GM18951 (cell line): ENCODE measurements around the gene FLRT1.

ENCODE experiments used
- POLR2A ChIP-seq: IDR thresholded peaks from 4 replicates; pipeline ENCODE4 v1.6.1; 2011; ENCODE audit warnings: mild to moderate bottlenecking; ENCODE audit not compliant: insufficient read length, insufficient read depth; ENCODE audit errors: extremely low read depth
- in situ Hi-C: fragments of 300-500 bp; cut with MboI; formaldehyde crosslinking; loops from one replicate; pipeline ENCODE4 v1.12.0; 2022; ENCODE audit warnings: low sequenced_read_pairs, mixed read lengths, inconsistent platforms; ENCODE audit not compliant: unreplicated experiment

The FLRT1 gene

DNA sequence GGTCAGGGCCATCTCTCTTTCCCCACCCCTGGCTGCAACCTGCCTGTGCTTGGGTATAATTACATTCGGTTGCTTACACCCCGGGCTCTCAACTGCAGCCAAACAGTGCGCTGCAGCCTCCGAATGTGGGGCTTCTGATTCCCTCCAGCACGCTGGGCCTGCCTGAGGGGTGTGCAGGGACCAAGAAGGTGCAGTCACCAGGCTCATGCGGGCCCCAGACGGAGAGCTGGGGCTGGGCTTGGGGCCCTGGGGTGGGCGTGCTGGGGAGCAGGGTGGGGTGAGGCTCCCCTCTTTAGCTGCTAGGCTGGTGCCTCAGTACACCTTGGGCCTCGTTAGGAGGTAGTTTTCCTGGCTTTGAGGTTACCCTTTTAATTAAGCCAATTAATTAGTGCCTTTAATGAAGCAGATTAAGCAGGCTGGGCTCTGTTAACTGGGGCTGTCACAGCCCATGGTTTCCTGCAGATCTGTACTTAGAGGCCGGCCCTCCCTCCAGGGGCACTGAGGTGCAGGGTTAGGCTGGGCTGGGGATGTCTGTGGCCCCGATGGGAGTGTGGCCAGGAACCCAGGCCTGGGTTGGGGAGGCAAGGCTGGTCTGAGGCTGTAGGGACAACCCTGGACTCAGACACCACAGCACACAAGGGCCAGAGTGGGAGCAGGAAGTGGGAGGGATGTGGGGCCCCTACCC, 17.3 kb downstream of the FLRT1 start:
- TF ChIP-seq POLR2A, result no peak
- in situ Hi-C loops, result no loop called here

DNA sequence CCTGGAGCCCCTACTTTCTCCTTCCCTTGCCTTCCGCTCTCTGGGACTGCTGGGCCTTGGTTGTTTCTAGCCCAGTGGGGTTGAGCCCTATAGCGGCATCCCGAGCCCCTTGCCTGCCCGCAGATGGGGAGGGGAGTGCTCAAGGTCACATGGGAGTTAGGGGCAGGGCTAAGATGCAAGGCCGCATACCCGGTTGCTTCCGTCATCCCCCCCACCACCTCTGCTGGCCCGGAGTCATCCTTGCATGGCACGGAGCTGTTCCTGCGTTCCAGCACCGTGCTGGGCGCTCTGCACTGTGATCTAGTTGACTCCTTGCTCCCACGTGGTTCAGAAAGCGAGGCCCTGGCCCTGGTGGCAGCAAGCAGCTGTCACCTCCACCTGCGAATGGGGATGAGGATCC, 18.0 kb downstream of the FLRT1 start:
- in situ Hi-C loops, result no loop called here
- TF ChIP-seq POLR2A, result no peak

DNA sequence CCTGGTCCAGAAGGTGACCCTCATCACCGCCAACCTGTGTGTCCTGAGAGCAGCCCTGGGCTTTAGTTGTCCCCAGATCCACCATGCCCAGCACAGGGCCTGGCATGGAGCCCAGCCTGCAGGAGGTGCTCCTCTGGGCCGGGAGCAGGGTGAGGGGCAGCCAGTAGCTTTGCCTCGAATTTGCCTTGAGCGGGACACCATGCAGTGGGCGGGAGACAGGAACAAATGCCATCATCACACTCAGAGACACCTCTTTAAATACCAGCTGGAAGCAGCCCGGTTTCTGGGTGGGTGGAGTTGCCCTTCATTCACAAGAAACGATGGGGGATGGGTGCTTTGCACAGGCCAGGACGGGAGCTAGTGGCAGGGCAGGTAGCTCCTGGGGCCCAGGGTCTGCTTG, 19.3 kb downstream of the FLRT1 start:
- TF ChIP-seq POLR2A, result no peak
- in situ Hi-C loops, result no loop called here

DNA sequence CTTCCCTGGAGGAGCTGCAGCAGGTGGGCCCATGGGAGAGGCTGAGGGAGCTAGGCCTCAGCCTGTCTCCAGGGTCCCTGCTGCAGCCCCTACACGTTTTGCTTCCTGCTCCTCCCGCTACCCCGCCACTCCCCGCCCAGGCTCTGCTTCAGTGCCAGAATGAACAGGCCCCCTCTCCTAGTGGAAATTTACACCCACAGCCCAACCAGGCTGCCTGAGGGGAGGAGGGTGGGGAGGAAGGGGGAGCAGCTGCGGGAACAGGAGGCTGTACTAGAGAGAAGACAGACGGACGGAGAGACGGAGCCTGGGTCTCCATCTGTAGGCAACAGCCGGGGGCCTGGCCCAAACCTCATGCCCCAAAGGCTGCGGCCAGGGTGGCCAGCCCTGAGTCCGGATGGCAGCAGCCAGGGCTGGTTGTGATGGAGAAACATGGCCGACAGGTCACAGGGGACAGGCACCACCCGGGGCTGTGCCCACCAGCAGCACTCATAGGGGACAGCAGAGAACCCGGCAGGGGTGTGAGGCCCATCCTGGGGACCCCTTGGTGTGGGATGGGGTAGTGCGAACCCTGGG, 20.6 kb downstream of the FLRT1 start:
- in situ Hi-C loops, result no loop called here
- no peak for TF ChIP-seq POLR2A

DNA sequence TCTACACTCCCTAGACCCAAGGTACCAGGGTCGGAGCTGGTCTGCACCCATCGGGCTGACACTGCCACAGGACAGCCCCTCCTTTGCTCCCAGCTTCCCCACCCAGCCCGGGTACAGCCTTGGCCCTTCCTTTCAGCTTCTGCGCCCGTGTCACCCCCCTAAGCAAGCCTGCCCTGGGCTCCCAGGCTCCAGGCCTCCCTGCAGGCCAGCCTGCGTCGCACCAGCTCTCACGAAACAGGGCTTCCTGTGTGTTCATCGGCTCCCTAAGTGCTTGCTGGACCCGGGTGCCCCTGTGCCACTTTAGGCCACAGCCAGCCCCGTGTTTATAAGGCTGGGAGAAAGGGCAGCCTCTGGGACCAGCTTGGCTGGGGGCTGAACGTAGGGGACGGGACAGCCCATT, 21.1 kb downstream of the FLRT1 start:
- in situ Hi-C loops, result no loop called here
- no peak for TF ChIP-seq POLR2A

DNA sequence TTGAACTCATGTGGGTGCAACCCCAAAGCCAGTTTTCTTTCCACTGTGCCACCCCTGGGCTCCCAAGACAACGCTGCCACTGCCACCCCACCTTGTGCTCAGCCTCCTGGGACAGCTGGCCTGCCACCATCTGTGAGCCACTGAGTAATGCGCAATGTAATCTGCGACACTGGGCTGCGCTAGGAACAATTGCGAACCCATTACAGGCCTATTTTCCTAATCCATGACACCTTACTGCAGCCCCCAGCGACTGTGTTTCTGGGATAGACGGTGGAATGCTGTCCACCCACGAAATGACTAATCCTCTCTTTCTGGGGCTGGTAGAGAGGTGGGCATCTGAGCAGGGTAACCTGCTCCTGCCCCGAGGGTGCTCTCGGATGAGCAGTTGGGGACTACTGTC, 22.2 kb downstream of the FLRT1 start:
- in situ Hi-C loops, result no loop called here
- TF ChIP-seq POLR2A, result no peak

DNA sequence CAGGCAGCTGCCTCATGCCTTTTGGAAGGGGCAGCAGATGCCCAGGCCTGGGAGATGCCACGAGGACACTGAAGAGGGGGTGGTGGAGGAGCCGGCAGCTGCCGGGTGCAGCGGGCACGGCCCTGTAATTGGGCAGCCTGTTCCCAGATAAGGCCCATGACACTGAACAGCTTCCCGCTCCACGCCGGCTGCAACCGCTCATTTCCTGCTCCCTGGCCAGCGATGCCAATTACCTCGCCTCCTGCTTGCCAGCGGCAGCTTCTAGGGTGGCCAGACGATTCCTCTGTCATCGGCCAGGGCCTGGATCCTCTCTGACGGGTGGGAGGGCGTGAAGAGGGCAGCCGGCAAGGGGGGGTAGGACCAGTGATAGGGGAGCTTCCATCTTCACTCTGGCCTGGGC, 22.8 kb downstream of the FLRT1 start:
- in situ Hi-C loops, result no loop called here
- TF ChIP-seq POLR2A, result no peak

DNA sequence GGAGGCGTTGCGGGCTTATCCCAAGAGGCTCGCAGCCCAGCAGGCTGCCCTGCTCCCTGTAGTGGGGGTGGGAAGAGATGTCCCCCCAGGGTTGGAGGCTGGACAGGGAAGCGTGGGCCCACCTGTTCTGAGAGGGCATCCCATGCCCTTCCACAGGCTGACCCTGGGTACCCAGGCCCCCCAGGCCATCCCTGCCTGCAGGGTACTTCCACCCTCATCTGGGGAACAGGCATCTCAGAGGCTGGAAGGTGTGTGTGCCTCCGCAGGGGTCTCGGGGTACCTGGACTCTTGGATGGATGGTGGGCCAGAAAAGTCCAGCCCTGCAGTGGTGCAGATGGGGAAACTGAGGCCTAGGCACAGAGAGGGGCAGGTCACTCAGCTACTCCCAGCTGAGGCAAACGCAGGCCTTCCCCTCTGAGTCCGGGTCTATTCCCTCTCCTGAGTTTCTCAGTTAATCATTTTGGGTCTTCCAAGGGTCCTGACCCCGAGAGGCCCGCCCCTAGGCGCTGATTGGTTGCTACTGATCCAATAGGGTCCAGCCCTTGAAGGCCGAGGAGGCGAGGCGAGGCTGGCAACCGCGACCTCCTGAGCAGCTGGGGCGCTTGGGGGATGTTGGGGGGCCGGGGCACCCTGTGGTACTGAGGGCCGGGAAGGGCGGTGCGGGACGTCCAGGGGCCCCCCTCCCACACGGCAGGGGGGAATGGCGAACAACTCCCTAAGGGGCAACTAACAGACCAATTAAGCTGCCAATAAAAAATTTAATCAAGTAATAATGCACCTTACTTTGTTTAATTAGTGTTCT, 23.8 kb downstream of the FLRT1 start:
- in situ Hi-C loops, result no loop called here
- TF ChIP-seq POLR2A, result no peak

DNA sequence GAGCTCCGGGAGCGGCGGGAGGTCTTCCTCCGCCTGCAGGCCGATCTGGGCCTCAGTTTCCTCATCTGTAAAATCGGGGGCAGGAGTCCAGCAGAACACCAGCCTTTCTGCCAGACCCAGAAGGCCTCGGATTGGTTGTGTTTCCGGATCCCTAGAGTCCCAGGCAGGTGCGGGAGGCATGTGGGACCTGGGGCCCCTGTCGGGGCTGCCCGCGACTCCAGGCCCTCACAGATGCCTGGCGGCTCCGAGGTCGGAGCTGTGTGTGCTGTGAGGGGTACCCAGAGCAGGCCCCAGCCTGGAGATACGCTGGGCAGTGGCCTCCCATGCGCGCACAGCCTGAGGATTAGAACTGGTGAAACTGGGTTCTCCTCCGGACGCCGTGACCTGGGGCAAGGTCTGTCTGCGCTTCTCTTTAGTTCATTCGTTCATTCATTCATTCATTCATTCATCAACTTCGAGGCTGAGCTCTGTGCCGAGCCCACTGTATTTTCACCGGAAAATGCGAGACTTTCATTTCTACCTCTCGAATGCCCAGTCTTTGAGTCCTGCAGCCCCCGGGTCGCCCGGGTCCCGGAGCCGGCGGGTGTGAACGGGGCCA, 24.6 kb downstream of the FLRT1 start:
- in situ Hi-C loops, result no loop called here

DNA sequence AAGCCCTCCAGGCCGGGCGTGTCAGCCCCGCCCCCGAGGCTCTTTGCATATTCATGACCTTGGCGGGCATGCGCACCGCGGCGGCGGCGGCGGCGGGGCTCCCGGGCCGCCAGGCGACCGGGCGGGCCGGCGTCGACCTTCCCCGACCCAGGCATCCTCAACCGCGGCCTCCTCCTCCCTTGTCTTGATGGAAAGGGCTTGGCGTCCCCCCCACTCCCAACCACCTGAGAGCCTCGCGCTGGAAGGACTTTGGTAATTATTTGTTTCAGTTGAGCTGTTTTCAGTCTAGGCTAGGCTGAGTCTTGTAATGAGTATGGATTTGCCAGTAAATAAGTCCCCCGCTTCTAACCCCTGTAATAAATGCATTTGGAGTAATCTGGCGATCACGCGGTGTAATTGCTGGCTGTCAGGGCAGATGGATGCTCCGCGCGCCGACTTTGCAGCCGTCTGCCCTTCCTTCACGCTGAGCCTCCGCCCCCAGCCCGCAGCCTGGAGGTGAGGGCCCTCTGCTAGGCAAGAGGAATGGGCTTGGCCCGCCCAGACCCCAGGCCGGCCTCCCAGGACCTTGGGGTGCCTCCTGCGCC, 25.2 kb downstream of the FLRT1 start:
- in situ Hi-C loops, result no loop called here
- TF ChIP-seq POLR2A, result no peak

More for the DNA sequence above, 24.6 kb downstream of the FLRT1 start:
- no peak for TF ChIP-seq POLR2A

DNA sequence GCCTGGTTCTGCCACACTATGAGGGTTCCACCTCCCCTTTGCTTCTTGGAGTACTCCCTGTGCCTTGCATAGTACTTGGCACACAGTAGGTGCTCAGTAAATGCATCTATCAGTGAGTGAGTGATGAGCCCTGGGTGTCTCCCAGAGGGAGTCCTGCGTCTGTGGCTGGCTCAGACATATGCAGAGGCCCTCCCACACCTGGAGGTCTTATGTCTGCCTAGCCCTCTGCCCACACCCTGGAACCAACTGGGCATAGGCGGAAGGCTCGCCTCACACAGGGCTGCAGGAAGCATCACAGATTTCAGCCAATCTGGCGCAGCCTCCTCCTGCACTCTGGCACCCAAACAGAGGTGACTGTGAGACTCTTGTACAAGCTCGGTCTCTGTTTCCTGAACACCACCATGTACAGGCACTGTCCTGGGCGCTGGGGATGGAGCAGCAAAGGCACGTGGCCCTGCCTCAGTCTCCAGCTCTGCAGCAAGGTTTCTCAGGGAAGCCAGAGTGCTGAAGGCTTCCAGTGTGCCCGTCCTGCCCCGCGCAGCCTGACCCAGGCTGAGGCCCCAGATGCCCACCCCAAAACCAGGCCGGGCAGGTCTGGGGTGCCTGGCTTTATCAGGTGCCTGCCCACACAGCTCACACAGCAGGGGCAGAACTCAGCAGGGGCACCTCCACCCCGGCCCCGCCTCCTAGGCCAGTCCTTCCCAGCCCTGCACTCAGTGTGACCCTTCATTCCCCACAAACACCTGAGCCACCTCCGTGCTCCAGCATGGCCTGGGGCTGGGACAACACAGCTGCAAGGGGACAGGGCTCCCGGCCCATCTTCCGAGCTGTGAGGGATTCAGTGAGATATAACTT, 26.7 kb downstream of the FLRT1 start:
- in situ Hi-C loops, result no loop called here

DNA sequence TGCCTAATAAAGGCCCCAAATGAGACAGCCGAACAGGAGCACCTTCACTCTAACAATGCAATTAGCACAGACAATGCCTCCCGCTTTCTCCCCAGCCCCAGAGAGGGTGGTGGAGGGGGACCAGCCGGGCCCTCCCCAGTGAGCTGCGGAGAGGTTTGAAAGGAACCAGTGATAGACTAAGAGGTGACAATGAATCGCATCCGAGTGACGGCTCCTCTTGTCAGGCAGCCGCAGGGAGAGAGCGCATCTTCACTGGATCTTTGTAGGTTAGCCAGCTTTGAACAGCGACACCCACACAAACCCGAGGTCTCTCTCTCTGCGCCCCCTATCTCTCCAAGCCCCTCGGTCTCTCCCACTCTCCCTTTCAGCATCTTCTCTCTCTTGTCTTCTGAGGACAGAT, 28.0 kb downstream of the FLRT1 start:
- in situ Hi-C loops, result no loop called here
- no peak for TF ChIP-seq POLR2A

More for the DNA sequence above, 26.7 kb downstream of the FLRT1 start:
- no peak for TF ChIP-seq POLR2A

DNA sequence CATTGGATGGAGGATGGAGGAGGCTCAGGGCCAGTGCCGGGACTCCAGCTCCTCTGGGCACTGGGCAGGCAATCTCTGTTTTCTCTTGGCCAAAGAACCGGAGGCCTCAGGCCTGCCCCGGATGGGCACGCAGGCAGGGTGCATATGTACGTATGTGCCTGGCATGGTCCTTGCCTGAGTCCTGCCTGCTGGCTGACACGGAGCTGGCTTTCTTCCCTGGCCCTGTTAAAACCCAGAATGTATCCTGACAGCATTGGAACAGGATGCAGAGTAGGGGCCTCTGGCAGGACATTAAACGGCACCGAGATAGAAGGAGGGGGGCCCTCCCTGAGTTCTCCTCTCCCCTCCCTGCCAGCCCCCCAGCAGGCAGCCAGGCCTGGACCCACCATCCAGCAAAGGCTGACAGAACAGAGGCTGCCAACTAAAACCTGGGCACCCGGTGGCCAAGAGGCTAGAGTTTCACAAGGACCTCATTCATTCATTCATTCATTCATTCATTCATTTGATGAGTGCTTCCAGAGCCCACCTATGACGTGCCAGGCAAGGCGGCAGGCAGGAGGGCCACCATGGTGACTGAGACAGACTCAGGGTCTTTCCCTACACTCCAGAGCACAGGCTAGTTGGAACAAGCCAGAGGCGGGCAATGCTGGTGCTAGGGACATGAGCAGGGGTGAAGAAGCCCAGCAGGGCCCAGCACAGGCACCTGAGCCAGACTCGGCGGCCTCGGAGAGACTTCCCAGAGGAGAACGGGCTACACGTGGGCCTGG, 28.8 kb downstream of the FLRT1 start:
- no peak for TF ChIP-seq POLR2A
- in situ Hi-C loops, result no loop called here
